Thoracic aorta endothelial cell (primary cell): ENCODE measurements around the gene CFAP119. TPM values are rescaled to one million over a fixed set of nuclear protein-coding genes. Genes with fewer than 3 reads are reported as not detected.

Experiments used
- small RNA-seq: library from RNA; depleted of rRNA; stranded (forward); fragments of <200 nt; gene quantifications from one replicate; pipeline ENCODE3, GENCODE V24; 2012
- total RNA-seq: library from RNA; depleted of rRNA; stranded (reverse); fragments of >200 nt; gene quantifications from 2 replicates; pipeline ENCODE4 v1.2.3, GENCODE V29; 2012

The CFAP119 gene
- 1.5 and 1.7 TPM in 2 replicates for total RNA-seq

DNA sequence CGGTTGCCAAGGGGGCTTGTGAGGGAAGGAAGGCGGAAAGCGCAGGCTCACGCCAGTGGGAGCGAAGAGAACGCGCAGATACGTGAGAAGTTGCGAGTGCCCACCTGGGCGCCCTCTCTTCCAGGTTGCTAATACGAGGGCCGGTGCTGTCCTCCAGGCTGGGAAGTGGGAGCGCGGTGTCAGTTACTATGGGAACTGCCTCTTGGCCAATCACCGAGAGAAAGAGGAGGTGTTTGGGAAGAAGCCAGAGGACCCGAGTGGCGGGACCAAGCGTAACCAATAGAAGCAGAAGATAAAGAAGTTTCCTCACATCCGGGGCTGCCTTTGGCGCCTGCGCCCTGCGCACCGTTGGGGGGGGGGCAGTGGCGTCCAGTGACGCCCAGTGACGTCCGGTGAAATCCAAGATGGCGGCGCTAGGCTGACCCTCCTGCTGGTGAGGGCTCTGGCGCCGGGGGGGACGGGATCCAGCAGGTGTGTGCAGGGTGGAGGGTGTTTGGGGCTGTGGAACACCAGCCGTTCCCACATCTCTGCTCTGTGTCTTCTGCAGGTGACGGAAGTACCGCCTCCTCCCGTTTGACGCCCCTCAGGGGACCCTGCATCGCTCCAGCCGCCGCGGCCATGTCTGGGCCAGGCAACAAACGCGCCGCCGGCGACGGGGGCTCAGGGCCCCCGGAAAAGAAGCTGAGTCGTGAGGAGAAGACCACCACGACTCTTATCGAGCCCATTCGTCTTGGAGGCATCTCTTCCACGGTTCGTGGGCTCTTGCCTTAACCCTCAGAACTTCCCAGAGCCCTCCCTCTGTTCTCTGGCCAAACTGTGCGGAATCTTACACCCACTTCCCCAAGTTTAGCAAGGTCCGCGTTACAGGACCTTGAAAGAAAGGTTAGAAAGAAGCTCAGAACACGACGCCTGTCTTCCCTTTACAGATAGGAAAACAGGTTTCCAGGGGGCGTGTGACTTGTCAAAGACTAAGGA is at the start of gene CFAP119, which contains the start of gene RNF40:
Gene CFAP119 (minus strand): TSS at position 135 of the 975 bp plus-strand sequence. CDS start 314 bp downstream, outside the sequence.
Gene RNF40 (plus strand): TSS at position 395 of the 975 bp plus-strand sequence. CDS start 224 bp downstream, at position 619.

DNA sequence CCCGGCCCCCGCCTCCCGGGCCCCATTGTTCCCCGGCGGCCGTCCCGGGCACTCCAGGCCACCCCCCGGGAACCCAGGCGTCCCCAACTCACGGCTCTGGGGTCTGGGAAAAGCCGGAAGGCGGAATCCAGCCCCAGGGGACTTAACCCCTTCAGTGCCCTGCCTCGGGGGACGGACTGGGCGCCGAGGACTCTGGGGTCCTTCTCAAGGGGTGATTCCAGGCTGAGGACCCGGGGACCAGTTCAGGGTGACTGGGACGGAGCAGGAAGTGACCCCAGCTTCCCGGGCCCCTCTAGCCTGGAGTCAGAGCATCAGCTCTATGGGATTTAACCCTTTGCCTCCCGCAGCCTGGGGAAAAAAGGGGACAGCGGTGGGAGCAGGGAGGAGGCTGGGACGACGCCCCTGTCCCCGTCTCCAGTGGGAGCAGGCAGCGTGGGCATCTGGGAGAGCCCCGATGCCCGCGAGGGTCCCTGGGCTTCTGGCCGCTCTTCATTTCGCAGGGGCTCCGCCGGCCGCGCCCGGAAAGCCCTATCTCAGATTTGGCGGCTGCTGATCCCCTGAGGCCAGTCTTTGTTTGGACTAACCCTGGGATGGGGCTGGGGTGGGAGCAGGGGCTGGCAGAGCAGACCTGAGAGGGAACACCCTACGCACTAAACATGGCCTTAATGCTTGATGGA is 25.2 kb upstream of the CFAP119 start, which contains the start of gene ZNF629:
Gene ZNF629 (minus strand): TSS at position 270 of the 677 bp plus-strand sequence. CDS start 2,723 bp downstream, outside the sequence.

GRCh38 chr16:30747799-30748633 is 13.8 kb downstream of the CFAP119 start, which contains the start of gene PHKG2:
Gene PHKG2, plus strand, starts transcription at chr16:30748425. Its CDS starts 396 bp downstream, at chr16:30748821.

Small RNA genes within 50 kb of the gene (small RNA-seq; reads per million reads assigned to genes)
- 486 reads per million, percentile 99 among the genes with 10 or more reads in this experiment for gene SNORA30

Other genes starting within 250 kb of the CFAP119 start
- 17.6 and 20.8 TPM in 2 replicates for gene ZNF768, start 235.5 kb downstream of the CFAP119 start, total RNA-seq
- gene ZNF747, start 227.2 kb downstream of the CFAP119 start, total RNA-seq: 5.7 and 9.0 TPM in 2 replicates
- 7.3 and 7.4 TPM in 2 replicates for gene ZNF764, start 203.7 kb downstream of the CFAP119 start, total RNA-seq
- gene ZNF688, start 190.3 kb downstream of the CFAP119 start, total RNA-seq: 4.5 and 5.9 TPM in 2 replicates
- gene ZNF785, start 176.4 kb downstream of the CFAP119 start, total RNA-seq: 7.4 and 9.5 TPM in 2 replicates
- gene ZNF689, start 151.7 kb downstream of the CFAP119 start, total RNA-seq: 4.7 and 5.9 TPM in 2 replicates
- gene PRR14, start 111.1 kb downstream of the CFAP119 start, total RNA-seq: 12.4 and 13.7 TPM in 2 replicates
- 23.7 and 30.1 TPM in 2 replicates for gene FBRS, start 103.6 kb downstream of the CFAP119 start, total RNA-seq
- 32.3 and 36.0 TPM in 2 replicates for gene SRCAP, start 62.9 kb downstream of the CFAP119 start, total RNA-seq
- 21.4 and 22.1 TPM in 2 replicates for gene PHKG2, start 13.6 kb downstream of the CFAP119 start, total RNA-seq
- gene RNF40, start 260 bp upstream of the CFAP119 start, total RNA-seq: 85.9 and 91.9 TPM in 2 replicates
- 10.6 and 11.6 TPM in 2 replicates for gene ZNF629, start 25.1 kb upstream of the CFAP119 start, total RNA-seq
- gene BCL7C, start 132.0 kb upstream of the CFAP119 start, total RNA-seq: 21.2 and 25.9 TPM in 2 replicates
- 0.13 and 0.14 TPM in 2 replicates for gene CTF1, start 134.6 kb upstream of the CFAP119 start, total RNA-seq
- gene FBXL19, start 161.5 kb upstream of the CFAP119 start, total RNA-seq: 20.6 and 33.5 TPM in 2 replicates
- 13.0 and 16.7 TPM in 2 replicates for gene ORAI3, start 187.0 kb upstream of the CFAP119 start, total RNA-seq
- 7.0 and 7.8 TPM in 2 replicates for gene SETD1A, start 195.7 kb upstream of the CFAP119 start, total RNA-seq
- gene HSD3B7, start 223.1 kb upstream of the CFAP119 start, total RNA-seq: 3.7 and 4.7 TPM in 2 replicates
- 0.27 and 0.36 TPM in 2 replicates for gene STX1B, start 248.6 kb upstream of the CFAP119 start, total RNA-seq